Upper lobe of left lung (tissue), 4 donors: ENCODE results near the gene ANKRD31.

ENCODE experiments used
- CTCF ChIP-seq, 6 experiments: fragments of 450-650 bp in 4 of 6; fragments of 200-600 bp in 2 of 6; sonication (generic) in 2 of 6; IDR thresholded peaks; one replicate each; pipeline ENCODE4 v1.5.1; 2016 to 2019; ENCODE audit warnings: antibody characterized with exemption in 6 of 6
- EP300 ChIP-seq, 4 donors: sonication (generic); formaldehyde crosslinking; IDR thresholded peaks; one replicate each; pipeline ENCODE4 v1.5.1; 2017; ENCODE audit warnings: antibody characterized with exemption in 4 of 4, control low read depth in 2 of 4
- POLR2A ChIP-seq, 4 donors: fragments of 450-650 bp; IDR thresholded peaks; one replicate each; pipeline ENCODE4 v1.5.1; 2016 to 2017; ENCODE audit warnings: antibody characterized with exemption in 4 of 4, mild to moderate bottlenecking in 2 of 4

- TF ChIP-seq CTCF (IDR thresholded peaks at IDR 0.05) (no peak), POLR2A (IDR thresholded peaks at IDR 0.05) (no peak), EP300 (IDR thresholded peaks at IDR 0.05) (no peak)
These were observed 194.2 kb downstream of the ANKRD31 start for GRCh38 chr5:75042522-75042921.
